KMS-11 (cell line): Measurements from ENCODE around the gene LYZ.

ENCODE experiments used
- H2AFZ ChIP-seq: fragments of 200-600 bp; sonication (generic); 2 replicates; pipeline ENCODE4 v1.6.1; 2016; ENCODE audit warnings: antibody characterized with exemption, mixed run types, low read depth
- H3K27ac ChIP-seq: fragments of 200-600 bp; sonication (generic); 2 replicates; pipeline ENCODE4 v1.6.1; 2016; ENCODE audit warnings: mild to moderate bottlenecking, mixed run types
- H3K27me3 ChIP-seq: fragments of 200-600 bp; sonication (generic); 2 replicates; pipeline ENCODE4 v1.6.1; 2017; ENCODE audit warnings: mild to moderate bottlenecking, low read depth, mixed run types, moderate library complexity; ENCODE audit not compliant: insufficient read depth
- H3K36me3 ChIP-seq: fragments of 200-600 bp; sonication (generic); 2 replicates; pipeline ENCODE4 v1.6.1; 2017; ENCODE audit warnings: mild to moderate bottlenecking, mixed run types; ENCODE audit not compliant: insufficient read depth
- H3K4me1 ChIP-seq: fragments of 200-600 bp; sonication (generic); 2 replicates; pipeline ENCODE4 v1.6.1; 2016; ENCODE audit warnings: mild to moderate bottlenecking, low read depth, mixed run types; ENCODE audit not compliant: poor library complexity, severe bottlenecking
- H3K4me2 ChIP-seq: fragments of 200-600 bp; sonication (generic); 2 replicates; pipeline ENCODE4 v1.7.0; 2016; ENCODE audit warnings: mild to moderate bottlenecking, mixed run types
- H3K4me3 ChIP-seq: fragments of 200-600 bp; sonication (generic); IDR thresholded peaks from 2 replicates; pipeline ENCODE4 v1.6.1; 2017; ENCODE audit warnings: low read depth, low read length, mixed read lengths; ENCODE audit not compliant: insufficient read depth
- H3K79me2 ChIP-seq: fragments of 200-600 bp; sonication (generic); 2 replicates; pipeline ENCODE4 v1.6.1; 2016; ENCODE audit warnings: low read depth, mixed run types; ENCODE audit not compliant: insufficient read depth
- H3K9ac ChIP-seq: fragments of 200-600 bp; sonication (generic); 2 replicates; pipeline ENCODE4 v1.6.1; 2016; ENCODE audit warnings: mild to moderate bottlenecking, mixed run types
- H4K20me1 ChIP-seq: fragments of 200-600 bp; sonication (generic); 2 replicates; pipeline ENCODE4 v1.6.1; 2016; ENCODE audit warnings: mild to moderate bottlenecking, mixed run types; ENCODE audit not compliant: insufficient read depth
- TF ChIP-seq, protein P1 (sequence below): fragments of 200-600 bp; sonication (generic); conservative IDR thresholded peaks from 2 replicates; pipeline ENCODE4 v1.6.1; 2017; ENCODE audit warnings: low read depth, mild to moderate bottlenecking, antibody characterized with exemption, low read length, moderate library complexity, mixed read lengths

LYZ gene

DNA sequence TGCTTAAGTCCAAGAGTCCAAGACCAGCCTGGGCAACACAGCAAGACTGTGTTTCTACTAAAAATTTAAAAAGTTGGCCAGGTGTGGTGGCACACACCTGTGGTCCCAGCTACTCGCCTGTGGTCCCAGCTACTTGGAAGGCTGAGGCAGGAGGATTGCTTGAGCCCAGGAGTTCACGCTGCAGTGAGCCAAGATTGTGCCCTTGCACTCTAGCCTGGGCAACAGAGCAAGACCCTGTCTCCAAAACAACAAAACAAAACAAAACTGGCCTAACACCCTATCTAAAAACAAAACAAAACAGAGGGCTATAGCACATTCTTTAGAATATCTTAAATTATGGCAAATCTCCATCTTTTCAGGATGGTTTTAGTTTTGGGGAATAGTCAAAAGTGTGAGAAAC is 3.1 kb upstream of the LYZ start:
- Histone ChIP-seq H3K27ac (no peak overlapping the region), H3K4me1 (no peaks in the 10 kb centered on the region), H3K4me2 (no peak overlapping the region), H3K4me3 (no peak overlapping the region), H2AFZ (no peak overlapping the region), H4K20me1 (no peaks in the 10 kb centered on the region), H3K79me2 (no peaks in the 10 kb centered on the region), H3K27me3 (no peaks in the 10 kb centered on the region), H3K36me3 (no peaks in the 10 kb centered on the region), H3K9ac (no peak overlapping the region)
- TF ChIP-seq, protein P1, sequence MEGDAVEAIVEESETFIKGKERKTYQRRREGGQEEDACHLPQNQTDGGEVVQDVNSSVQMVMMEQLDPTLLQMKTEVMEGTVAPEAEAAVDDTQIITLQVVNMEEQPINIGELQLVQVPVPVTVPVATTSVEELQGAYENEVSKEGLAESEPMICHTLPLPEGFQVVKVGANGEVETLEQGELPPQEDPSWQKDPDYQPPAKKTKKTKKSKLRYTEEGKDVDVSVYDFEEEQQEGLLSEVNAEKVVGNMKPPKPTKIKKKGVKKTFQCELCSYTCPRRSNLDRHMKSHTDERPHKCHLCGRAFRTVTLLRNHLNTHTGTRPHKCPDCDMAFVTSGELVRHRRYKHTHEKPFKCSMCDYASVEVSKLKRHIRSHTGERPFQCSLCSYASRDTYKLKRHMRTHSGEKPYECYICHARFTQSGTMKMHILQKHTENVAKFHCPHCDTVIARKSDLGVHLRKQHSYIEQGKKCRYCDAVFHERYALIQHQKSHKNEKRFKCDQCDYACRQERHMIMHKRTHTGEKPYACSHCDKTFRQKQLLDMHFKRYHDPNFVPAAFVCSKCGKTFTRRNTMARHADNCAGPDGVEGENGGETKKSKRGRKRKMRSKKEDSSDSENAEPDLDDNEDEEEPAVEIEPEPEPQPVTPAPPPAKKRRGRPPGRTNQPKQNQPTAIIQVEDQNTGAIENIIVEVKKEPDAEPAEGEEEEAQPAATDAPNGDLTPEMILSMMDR, result no peak

DNA sequence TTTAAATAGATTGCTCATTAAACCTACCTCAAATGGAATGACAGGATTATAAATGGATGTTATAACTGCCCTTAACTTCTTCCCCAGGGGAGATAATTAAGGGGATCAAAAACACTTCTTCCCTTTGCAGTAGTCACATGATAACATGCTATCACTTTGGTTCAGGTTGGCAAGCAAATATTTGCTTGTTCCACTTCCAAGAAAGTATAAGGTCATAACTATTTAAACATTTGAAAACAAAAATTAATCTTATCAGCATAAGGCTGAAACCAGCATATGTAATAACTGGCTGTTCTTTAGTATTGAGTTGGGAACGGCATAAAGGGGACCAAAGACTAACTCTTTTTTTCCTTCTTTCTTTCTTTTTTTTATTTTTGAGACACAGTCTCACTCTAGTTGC is 2.4 kb upstream of the LYZ start:
- Histone ChIP-seq H3K4me2 (no peak overlapping the region), H3K9ac (no peak overlapping the region), H4K20me1 (no peaks in the 10 kb centered on the region), H3K4me3 (no peak overlapping the region), H3K36me3 (no peaks in the 10 kb centered on the region), H3K27me3 (no peaks in the 10 kb centered on the region), H3K4me1 (no peaks in the 10 kb centered on the region), H3K27ac (no peak overlapping the region), H2AFZ (no peak overlapping the region), H3K79me2 (no peaks in the 10 kb centered on the region)
- TF ChIP-seq, protein P1, result no peak

DNA sequence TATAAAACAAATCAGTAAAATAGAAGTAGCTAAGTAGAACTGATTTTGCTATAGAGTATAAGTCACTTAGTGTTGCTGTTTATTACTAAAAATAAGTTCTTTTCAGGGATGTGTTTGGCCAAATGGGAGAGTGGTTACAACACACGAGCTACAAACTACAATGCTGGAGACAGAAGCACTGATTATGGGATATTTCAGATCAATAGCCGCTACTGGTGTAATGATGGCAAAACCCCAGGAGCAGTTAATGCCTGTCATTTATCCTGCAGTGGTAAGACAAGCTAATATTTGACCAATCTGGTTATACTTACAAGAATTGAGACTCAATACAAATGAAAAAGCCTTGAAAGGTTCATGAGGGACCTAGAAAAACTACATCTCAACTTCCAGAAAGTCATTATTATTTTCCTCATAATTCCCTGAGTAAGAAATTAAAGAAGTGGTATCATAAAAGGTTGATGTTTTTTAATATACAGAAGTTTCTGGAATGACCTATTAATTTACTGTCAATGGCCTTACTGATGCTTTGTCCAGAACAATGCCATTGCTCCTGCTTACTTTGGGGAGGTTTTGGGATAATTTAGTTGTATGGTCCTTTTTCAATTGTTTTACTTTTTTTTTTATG is 1.9 kb downstream of the LYZ start:
- no peak overlapping the region for H3K4me2 ChIP-seq
- H3K79me2 ChIP-seq, result no peaks in the 10 kb centered on the region
- no peaks in the 10 kb centered on the region for H3K36me3 ChIP-seq
- H3K27ac ChIP-seq, result no peak overlapping the region
- no peak overlapping the region for H3K9ac ChIP-seq
- no peak overlapping the region for H3K4me3 ChIP-seq
- H3K4me1 ChIP-seq, result no peaks in the 10 kb centered on the region
- no peak overlapping the region for H2AFZ ChIP-seq
- TF ChIP-seq, protein P1, result no peak
- no peaks in the 10 kb centered on the region for H4K20me1 ChIP-seq
- no peaks in the 10 kb centered on the region for H3K27me3 ChIP-seq

DNA sequence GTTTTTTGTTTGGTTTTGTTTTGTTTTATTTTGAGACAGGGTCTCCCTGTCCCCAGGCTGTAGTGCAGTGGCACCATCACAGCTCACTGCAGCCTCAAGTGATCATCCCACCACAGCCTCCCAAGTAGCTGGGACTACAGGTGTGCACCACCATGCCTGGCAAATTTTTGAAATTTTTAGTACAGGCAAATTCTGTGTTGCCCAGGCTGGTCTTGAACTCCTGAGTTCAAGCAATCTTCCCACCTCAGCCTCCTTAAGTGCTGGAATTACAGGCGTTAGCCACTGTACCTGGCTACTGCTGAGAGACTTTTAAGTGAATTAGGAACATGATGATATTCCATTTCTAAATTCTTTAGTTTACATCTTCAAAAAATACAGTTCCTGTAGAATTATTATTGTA is 2.6 kb downstream of the LYZ start:
- Histone ChIP-seq H3K4me3 (no peak overlapping the region), H3K9ac (no peak overlapping the region), H3K79me2 (no peaks in the 10 kb centered on the region), H2AFZ (no peak overlapping the region), H3K27me3 (no peaks in the 10 kb centered on the region), H3K27ac (no peak overlapping the region), H4K20me1 (no peaks in the 10 kb centered on the region), H3K4me2 (no peak overlapping the region), H3K36me3 (no peaks in the 10 kb centered on the region), H3K4me1 (no peaks in the 10 kb centered on the region)
- TF ChIP-seq, protein P1, result no peak
